Stimulated activated CD8-positive, alpha-beta memory T cell treated with anti-CD3 and anti-CD28 coated beads, Interleukin-4, amount 100 ng/mL, for 4 hours (primary cell): Measurements from ENCODE around the gene MPV17L2.
A peak's percentile ranks its signal among the peaks of the same experiment; 100 is the strongest.

Experiments
- DNase-seq, 2 donors: peaks; one replicate each; pipeline ENCODE4 v3.0.0-alpha.2; 2020; ENCODE audit warnings: low read depth in 2 of 2, low spot score in 1 of 2

MPV17L2 gene

DNA sequence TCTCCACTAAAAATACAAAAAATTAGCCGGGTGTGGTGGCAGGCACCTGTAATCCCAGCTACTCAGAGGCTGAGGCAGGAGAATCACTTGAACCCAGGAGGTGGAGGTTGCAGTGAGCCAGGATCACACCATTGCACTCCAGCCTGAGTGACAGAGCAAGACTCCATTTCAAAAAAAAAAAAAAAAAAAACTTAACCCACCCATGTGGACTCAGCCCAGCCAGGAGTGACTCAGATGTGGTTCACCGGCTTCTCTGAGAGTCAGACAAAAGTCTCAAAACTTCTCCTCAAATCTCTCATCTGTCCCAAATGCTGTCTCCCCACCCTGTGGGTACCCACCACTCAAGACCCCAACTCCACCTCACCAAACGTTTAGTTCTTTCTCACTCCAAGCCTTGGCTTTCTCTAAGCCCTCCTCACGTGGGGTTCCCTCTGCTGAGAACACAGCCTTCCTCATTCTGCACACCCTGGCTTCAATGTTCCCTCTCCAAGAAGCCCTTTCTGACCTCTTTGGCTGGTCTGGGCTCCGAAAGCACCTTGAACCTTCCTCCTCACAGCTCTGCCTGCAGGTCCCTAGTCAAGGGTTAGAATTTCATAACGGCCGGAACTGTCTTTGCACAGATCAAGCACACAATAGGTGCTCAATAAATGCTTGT, 21.9 kb downstream of the MPV17L2 start:
- DNase-seq, result no peak

DNA sequence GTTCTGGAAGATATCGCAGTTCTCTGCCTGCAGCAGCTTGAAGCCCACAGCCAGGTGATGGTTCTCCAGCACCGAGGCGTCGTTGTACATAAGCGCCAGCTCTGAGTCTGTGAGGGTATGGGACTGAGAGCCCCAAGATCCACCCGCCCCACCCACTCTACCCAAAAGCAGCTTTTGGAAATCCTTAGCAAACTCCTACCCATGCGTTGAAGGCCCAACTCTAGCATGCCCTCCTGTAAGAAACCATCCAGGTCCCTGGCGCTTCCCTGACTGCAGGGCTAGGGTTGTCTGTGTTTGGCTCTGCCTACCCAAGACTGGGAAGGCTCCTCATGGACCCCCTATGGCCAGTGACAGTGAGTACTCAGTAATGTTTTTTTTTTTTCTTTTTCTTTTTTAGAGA, 23.8 kb downstream of the MPV17L2 start:
- no peak for DNase-seq

DNA sequence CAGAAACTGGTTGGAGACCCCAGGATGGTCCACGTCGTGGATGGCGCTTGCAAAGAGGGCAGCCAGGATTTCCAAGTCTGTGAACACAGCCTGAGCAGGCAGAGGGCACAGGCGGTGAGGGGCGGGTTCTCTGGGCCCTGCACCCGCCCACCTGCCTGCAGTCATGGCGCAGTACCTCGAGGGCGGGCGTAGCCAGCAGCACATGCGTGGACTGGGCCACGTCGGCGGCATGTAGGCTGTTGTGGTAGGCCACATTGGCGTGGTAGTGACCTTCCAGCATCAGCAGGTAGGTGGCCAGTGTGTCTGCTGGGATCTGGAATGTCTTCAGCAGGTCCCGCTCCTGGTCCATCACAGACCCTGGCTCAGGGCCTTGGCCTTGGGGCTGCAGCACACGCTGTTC, 25.1 kb downstream of the MPV17L2 start:
- no peak for DNase-seq

DNA sequence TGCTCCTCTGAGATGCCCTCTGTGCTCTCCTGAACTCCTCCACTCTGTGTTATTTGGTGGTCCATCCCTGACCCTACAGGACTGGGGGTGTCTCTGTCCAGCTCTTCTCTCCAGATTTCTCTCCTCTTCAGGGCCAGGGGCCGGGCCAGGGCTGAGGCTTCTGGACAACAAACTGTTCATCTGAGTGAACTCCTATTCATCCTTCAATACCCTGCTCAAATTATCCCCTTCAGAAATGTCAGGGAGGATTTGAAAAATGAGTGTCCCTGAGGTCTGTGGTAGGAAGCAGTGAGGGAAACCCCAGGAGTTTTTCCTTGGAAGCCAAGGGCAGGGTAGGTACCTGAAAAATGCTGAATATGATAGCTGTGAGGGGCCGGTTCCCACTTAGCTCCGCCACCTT, 25.6 kb downstream of the MPV17L2 start:
- DNase-seq, result no peak

- DNase-seq, result no peak
Measured at GRCh38 chr19:18219911-18220631, 27.1 kb downstream of the MPV17L2 start.

DNA sequence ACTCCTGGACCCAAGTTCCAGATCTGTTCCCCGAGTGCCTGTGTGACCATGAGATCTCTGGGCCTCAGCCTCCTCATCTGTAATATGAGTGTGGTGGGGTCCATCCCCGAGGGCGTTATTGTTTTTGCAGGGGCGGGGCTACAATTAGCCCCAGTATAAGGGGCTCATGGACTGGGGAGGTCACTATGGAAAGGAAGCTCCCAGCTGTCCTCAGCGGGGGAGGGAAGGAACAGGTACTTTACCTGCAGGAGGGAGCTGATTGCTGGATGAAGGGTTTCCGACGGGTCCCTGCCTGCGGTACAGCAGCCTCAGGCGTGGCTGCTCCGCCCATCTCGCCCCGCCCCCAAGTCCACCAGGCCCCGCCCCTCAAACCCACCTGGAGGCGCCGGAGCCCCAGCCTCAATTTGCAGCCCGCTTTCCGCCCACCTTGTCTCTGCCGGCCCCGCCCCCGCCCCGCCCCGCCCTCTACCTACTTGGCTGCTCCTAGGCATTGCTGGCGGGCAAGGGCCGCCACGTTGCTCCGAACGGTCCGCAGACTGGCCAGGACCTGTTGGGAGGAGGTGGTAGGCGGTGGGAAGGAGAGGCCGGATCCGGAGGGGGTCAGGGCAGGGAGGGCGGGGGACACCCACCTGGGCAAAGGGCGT, 27.7 kb downstream of the MPV17L2 start:
- no peak for DNase-seq

DNA sequence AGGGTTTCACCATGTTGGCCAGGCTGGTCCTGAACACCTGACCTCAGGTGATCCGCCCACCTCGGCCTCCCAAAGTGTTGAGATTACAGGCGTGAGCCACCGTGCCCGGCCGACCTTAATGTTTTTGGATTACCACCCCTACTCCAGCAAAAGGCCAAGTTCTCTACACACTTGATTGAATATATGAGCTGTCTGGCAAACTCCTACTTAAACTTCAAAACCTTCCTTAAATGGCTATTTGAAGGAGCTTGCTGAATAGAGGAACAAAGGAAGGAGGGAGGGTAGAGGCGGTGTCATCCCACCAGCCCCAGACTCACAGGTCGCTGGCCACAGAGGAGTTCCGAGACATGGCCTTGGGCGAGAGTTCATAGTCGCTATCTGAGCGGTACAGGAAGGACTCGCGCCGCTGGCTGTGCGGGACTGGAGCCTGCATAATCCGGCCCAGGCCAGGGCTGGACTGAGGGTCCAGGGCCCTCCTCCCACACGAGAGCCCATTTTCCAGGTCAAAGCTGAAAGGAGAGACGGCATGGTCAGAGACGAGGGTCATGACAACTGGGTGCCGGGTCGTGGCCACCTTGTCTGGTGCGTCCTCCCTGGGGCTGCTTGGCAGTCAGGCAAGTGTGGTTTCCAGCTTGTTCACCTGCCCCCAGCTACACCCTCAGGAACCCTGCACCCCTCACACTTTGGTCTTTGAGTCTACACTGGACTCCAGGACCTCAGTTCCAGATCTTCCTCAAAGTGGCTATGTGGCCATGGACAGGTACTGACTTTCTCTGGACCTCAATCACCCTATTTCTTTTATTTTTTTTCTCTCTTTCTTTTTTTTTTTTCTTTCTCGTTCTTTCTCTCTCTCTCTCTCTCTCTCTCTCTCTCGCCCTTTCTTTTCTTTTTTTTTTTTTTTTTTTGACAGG, 29.1 kb downstream of the MPV17L2 start:
- no peak for DNase-seq

DNA sequence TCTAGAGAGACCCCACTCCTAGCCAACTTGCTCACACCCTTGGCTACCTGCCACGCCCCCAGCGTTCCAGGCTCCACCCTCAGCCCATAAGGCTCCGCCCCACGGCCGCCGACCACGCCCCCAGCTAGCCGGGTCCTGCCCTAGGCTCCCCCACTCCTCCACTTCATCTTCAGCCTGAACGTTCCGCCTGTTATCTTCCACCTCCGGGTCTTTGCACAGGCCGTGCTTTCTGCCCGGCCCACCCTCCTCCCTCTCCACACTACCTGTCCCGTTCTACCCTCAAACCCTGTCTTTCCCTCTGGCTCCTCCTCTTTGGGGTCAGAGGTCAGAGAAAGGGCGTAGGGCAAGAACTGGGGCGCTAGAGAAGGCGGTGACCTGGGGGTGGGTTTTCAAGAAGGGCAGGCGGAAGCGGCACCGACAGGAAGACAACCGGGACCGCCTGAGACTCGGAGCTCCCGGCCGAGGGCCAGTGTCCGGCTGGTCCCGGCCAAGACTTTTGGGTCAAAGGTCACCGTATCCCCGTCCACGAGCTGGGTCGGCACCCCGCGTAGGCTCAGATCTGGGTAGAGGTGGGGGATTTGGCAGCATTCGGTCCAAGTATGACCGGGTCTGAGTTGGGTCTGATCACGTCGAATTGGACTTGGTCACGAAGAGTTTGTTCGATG, 31.0 kb downstream of the MPV17L2 start:
- no peak for DNase-seq

DNA sequence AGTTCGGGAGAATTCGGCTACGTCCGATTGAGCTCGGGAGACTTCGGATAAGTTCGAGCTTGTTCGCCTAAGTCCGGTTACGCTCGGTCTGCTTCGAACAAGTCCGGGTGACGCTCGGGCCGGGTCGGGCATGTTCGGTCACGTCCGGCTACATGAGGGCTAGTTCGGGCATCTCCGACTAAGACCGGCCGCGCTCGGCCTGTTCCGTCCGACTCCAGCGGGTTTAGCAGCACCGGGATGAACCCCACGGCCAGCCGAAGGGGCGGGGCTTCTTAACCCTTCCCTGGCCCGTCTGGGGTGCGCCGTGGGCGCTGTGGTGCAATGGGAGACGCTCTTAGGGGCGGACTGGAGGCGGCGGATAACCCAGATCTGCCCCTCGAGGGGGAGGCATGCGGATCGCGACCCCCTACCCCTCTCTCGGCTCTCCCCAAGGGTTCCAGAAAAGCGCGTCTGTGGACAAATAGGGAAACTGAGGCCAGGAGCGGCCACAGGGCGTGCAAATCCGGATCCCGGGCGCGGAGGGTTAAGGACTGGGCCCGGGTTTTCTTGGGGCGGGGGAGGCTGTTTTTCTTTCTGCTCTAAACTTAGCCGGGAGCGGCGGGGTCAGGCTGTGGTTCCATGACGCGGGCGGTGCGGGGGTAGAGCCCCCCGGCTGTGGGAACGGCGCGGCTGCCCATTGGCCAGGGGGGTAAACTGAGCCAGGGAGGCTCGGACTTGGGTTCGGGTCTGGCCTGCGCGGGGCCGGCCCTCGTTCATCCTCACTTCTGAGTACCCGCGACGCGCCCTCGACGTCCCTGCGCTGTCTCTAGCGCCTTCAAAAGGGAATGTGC, 31.7 kb downstream of the MPV17L2 start:
- peak; percentile 32 to 61 for DNase-seq

DNA sequence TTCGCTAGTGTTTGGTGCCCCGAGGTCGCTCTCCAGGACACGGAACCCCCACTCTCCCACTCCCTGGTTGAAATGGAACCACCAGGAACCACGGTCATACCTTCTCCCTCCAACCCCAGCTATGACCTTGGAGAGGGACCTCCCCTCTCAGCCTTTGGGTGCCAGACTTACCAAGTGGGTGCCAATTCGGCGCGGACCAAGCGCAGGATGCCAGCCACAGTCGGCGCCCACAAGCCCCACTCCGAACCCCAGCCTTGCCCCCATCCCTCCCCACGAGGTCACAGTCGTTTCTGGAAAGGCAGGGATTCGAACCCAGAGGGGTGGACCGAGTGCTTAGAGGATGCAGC, 32.3 kb downstream of the MPV17L2 start:
- DNase-seq, result no peak

GRCh38 chr19:18225702-18226468, 32.9 kb downstream of the MPV17L2 start, which contains the start of gene PDE4C:
Gene PDE4C (minus strand): TSS chr19:18226438. CDS start chr19:18226415, 23 bp downstream.
- DNase-seq, result no peak

DNA sequence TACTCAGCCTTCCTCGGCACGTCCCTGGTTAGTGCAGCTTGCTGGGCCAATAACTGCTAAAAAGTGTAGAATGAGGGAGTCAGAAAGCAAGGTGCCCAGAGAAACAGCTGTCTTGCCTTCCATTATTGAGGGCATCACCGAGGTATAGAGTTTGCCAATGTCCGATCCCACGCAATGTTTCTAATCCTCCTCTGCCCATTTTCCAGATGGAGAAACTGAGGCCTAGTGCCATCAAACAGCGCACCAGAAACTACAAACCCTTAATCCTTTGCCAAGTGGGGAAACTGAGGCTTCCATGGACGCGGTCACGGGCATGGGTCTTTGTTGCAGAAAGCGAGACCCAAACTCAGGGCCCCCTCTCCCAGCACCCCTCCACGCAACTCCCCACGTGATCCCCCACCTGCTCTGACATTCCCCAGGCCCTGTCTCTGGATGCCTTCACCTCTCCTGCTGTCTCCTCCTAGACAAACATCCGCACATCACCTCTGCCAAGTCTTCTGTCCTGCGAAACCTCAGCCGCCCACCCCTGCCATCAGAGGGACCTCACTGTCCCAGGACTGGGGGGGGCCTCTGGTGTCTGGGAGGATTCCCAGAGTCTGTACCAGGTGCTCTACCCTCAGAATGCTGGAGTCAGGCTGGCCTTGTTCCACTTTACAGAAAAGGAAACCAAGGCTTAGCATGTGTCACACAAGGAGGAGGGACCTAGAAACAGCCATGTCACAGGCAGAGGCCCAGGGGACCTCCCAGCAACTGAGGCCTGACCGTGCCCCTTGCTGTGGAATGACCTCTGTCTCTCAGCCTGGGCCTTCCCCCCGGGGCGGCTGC, 34.1 kb downstream of the MPV17L2 start:
- DNase-seq, result no peak

DNA sequence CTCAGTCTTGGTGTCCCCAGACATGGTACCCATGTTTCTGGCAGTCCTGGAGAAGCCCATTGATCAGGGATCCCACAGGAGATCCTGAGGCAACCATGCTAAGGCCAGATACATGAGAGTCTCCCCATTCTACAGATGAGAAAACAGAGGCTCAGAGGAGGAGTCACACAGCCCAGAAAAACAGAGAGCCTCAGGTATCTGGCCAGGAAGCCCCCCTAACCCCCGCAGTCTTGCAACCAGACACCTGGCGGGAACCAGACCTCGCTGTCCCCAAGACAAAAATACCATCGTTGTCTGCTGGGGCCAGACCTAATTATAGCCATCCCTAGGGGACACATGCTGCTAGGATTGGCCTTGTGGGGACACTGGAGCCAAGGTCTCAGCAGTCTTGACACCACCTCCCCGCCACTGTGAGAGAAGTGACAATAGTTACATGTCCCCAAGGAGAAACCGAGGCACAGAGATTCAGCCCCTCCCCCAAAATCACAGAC, 34.8 kb downstream of the MPV17L2 start:
- no peak for DNase-seq

DNA sequence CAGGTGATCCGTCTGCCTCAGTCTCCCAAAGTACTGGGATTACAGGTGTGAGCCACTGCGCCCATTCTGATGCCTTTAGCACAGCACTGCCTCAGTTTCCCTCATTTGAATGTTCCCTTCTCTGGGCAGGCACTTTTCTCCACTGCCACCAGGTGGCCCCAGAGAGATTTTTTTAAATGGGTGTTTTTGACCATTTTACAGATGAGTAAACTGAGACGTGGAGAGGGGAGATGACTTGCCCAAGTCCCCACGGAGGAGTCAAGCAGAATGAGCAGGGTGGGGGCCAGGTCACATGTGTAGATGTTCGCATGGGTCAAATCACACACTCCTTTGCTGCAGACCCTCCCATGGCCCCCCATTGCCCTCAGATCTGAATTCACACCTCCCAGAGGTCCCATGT, 36.5 kb downstream of the MPV17L2 start:
- no peak for DNase-seq

GRCh38 chr19:18229915-18230314, 36.9 kb downstream of the MPV17L2 start:
- DNase-seq, result no peak

- DNase-seq, result no peak
Measured at GRCh38 chr19:18230941-18231734, 38.1 kb downstream of the MPV17L2 start.

- DNase-seq, result no peak
Measured at GRCh38 chr19:18231775-18232174, 38.8 kb downstream of the MPV17L2 start.
